Stimulated activated CD8-positive, alpha-beta memory T cell treated with anti-CD3 and anti-CD28 coated beads, Interleukin-12 subunit alpha, Interleukin-12 subunit beta, amount 100 ng/mL, for 24 hours (primary cell): Measurements from ENCODE around the gene ATP5IF1.
A peak's percentile ranks its signal among the peaks of the same experiment; 100 is the strongest.

Source experiments
- DNase-seq: peaks from one replicate; pipeline ENCODE4 v3.0.0-alpha.2; 2020; ENCODE audit errors: extremely low read depth

ATP5IF1 gene

DNA sequence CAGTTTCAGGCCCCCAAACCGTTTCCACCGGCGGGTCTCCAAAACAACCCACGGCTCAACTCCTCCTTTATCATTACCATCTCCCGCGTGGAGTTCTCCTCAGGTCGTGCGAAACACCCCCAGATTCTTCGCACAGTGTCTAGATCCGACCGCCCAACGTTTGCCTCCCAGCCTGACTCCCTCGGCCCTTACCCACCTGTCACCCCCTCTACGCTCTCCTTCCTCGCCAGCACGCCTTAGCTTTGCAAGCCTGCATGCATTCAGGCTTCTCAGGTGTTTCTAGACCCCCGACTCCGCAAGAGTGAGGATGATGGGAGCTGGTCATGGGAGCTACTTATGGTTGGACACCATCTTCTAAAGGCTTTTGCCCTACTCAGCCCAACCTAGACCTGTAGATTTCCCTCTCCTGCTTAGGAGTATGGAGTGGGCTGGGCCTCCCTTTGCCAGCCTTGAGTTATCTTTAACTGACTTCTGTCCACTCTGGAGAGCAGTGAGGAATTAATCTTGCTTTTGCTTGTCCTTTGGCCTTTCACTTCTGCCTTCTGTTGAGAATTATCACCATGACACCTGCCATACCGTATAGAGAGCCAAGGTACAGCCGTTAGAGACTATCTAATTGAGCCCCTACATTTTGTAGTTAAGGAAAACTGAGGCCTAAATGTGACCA is 865 bp downstream of the ATP5IF1 start:
- no peak for DNase-seq

DNA sequence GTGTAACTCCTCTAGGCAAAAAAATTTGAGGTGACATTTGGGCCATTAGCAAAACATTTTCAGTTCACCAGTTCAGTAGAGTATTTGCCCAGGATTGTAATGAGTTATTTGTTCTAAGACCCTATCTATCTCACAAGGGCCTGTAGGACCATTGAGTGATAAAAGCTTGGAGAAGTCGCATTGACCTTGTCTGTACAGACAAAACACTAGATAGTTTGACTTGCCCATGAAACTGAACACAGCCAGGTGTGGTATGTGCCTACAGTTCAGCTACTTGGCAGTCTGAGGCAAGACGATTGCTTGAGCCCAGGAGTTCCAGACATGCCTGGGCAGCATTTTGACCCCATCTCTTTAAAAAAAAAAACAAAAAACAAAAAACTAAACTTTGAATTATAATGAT is 3.1 kb downstream of the ATP5IF1 start:
- DNase-seq: no peak

DNA sequence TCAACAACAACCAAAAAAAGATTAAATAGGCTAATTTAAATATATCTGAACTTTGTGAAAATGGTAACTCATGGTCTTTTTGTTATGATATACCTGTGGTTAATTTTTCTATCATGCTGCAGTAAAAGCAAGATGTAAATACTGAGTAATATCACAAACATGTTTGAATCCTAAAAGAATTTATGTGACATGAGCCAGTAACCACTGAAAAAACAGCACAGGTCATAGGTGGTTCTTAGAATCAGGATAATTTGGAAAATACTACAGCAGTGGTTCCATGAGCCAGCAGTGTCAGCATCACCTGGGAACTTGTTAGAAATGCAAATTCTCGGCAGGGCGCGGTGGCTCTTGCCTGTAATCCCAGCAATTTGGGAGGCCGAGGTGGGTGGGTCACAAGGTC is 4.1 kb downstream of the ATP5IF1 start:
- DNase-seq: no peak

DNA sequence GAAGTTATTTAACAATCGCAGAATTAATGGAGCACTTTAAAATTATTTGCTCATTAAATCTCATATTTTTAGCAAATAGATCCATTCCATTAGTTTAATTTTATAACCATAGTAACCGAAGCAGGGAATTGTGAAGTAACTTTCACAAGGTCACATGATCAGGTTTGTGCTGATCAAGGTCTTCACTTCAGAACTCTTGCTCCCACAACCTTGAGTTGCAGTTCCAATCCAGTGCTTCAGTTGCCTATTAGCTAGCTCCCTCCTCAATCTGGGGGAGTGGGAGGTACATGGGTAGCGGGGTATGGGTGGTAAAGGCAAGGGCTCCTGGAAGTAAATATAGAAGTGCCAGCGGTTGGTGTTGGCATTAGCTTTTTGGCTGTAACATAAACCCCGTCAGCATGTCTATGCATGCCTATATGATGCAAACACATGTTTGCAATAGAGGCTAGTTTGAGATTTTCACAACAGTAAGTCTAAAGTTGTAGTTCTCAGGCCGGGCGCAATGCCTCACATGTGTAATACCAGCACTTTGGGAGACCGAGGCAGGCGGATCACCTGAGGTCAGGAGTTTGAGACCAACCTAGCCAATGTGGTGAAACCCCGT is 5.8 kb downstream of the ATP5IF1 start:
- DNase-seq: no peak

DNA sequence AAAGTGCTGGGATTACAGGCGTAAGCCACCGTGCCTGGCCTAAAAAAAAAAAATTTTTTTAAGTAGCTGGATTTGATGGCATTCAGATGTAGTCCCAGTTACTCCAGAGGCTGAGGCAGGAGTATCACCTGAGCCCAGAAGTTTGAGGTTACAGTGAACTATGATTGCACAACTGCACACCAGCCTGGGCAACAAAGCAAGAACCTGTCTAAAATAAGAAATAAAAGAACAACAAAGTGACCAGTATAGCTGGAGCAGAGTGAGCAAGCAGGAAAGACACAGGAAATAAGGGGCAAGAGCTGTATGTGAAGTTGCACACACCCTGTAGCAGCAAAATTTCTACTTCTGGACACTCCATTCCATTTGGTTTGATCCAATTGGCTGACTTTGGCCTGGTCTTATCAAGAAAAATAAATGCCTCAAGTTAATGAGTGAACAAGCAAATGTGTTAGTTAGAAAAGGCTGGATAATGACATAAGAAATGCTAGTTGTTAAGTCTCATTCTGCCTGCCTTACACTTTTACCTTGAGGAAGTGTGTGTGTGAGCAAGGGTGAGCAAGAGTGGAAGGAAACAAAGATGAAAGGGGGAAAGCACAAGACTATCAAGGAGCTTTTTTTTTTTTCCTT is 7.9 kb downstream of the ATP5IF1 start:
- no peak for DNase-seq

DNA sequence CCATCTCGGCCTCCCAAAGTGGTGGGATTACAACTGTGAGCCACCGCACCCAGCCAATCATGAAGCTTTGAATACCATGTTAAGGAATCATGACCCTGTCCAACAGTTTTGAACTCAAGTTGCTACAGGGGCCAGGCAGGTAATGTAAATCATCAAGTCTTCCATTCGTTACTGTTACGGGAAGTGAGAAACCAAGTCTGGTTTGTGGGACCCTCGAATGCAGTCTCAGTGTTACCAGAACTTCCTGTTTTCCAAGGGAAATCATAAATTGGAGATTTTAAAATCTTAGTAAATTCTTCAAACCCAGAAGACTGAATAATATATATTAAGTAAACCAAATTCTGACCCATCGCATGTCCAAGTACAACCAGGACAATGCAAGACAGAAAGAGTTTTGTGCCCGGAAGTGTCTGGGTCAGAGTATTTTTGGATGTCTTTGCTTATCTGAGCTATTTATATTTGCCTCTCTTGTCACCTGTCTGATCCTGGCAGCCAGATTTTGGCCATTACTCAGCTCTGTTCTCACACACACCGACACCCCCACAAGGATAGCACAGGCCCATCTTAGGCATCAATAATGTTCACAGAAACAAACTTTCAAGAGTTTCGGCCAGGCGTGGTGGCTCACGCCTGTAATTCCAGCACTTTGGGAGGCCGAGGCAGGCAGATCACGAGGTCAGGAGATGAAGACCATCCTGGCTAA is 8.8 kb downstream of the ATP5IF1 start:
- DNase-seq: no peak

DNA sequence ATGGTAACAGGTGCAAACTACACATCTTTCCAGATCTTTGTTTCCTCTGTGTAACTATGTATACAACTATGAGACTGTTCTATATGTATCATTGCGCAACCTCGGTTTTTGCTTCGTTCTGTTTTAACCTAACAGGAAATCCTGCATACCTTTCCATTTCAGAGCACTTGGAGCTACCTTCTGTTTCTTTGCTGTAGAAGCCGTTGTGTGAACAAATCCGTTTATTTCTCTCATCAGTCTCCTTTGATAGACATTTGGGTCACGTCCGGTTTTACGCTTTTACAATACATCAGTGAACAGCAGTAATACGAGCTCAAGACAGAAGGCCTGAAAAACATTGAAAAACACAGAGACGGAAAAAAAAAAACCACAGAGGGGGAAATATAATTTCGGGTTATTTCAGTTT is 10.5 kb downstream of the ATP5IF1 start:
- no peak for DNase-seq

DNA sequence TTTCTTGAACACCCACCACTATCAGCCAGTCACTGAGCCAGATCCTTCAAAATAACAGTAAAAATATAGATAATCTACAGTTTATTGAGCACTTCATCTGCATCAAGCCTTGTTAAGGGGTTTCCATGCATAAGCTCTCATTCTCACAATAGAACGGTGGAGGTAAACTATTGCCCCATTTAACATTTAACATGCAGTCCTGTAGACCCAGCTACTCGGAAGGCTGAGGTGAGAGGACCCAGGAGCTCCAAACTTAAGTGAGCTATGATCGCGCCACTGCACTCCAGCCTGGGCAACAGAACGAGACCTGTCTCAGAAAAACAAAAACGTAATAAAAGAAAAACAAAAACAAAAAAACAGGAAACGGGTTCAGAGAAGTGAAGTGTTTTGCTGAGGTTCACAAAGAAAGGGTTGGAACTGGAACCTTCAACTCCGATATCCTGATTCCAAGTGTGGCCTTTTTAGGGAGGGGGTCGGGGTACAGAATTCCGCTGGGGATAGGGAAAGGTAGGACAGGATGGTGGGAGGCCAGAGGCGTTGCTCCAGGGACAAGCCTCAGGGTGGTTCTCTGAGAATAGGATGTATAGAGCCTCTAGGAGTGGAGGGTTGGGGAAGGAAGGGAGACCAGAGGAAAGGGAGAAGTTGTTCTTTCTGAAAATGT is 11.8 kb downstream of the ATP5IF1 start:
- DNase-seq: no peak

DNA sequence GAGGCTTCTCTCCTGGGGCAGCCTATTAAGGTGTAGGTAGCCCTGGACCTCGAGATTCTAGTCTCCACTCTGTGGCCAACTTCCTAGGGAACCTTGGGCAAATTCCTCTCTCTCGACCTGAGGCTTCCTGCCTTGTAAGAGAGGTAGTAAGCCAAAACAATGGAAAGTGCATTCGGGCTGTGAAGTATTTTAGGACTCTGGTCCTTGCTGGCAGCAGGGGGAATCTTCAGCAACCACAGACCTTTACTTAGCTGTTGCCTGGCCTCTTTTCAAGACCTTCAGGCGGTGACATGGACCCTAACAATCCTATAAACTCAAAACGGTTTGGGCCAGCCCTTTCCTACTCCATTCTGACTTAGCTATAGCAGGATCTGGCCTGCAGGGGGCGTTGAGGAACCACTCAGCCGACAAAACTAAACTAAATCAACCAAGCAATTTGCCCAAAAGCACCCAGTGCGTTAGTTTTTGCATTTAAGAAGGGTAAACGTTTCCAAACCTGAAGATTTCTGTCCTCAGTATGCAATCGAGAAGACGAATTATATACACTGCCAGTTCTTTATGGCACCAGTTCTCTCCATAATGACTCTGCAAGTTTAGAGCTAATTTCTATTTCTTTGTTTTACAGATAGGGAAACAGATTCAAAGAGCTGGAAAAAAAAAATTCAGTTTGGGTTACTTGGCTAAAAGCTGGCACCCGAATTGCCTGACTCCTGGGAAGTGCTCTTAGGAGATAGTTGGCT is 12.5 kb downstream of the ATP5IF1 start:
- peak; percentile 60 for DNase-seq

DNA sequence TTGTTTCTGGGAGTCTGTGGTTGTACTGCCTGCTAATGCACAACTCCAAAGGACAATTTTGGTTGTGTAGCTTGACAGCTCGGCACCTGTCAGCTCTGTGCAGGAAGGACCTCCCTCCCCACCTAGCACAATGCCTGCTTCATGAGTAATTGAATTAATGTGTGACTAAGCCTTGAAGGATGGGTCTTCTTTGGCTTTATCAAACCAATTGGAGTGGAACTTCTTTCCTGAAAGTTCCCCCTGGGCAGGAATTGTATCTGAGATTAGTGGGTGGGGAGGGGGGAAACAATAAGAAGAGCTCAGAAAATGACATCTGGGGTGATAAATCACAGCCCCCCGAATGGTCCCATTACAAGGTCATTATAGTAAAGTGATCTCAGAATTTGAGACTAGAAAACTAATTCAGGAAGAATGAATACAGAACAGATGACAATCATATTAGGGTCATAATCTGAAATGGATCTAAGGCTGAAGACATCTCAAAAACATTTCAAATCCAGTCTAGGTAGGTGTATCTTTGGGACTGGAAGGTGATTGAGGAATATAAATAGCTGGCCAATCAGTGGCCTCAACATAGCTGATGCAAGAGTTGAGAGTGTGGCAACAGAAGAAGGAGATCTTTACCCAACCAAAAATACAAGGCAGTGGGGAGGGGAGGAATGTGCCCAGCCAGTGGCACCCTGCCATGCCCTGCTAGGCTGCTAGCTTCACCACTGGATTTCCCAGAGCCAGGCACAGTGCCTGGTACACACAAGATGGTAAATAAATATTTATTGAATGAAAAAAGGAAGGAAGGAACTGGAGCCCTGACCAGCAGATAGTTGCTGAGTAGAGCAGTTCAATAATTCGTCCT is 13.3 kb downstream of the ATP5IF1 start:
- no peak for DNase-seq

DNA sequence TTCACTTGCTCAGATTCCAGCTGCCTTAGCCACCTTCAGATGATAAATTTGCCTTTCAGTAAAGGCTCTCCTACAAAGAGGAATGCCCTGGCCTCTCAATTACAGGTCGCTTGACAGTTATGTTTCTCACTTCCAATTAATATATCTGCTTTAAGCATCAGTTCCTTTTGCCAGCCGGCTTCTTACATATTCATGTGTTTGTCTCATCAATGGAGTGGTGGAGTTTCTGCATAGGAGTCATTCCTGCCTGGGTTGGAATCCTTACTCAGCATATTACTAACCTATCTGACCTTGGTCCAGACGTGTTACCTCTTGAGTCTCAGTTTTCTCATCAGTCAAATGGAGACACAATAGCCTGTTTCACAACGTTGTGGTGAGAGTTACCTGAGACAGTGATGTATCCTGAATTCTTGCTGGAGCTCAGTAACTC is 14.0 kb downstream of the ATP5IF1 start:
- DNase-seq: no peak

DNA sequence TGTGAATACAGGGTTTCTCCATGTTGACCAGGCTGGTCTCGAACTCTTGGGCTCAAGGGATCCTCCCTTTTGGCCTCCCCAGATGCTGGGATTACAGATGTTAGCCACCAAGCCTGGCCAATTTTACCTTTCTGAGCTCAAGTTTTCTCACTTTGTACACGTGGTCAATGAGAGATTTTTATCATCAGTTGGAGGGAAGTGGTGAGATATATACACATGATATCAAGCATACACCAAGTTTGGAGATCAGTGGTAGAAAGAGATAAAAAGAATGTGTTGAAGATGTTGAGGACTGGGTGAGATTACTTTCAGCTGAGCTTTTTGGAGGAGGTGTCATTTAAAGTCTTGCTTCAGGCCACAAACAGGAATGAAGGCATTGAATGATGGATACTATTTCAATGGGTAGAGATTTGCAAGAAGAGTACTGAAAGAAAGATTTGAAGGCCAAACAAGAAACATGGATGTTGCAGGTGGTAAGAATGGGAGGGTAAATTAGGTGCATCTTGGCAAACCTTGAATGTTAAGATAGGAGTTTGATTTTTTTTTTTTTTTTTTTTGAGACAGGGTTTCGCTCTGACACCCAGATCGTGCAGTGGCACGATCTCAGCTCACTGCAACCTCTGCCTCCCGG is 20.4 kb downstream of the ATP5IF1 start:
- no peak for DNase-seq

DNA sequence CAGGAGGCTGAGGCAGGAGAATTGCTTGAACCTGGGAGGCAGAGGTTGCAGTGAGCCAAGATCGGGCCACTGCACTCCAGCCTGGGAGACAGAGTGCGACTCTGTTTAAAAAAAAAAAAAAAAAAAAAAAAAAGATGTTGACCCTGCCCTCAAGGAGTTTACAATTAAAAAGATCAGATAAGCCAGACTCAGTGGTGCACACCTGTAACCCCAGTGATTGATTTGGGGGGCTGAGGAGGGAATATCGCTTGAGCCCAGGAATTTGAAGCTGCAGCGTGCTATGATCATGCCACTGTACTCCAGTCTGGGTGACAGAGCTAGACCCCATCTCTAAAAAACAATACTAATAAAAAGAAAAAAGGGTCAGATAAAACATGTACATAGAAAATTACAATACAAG is 21.8 kb downstream of the ATP5IF1 start:
- no peak for DNase-seq

DNA sequence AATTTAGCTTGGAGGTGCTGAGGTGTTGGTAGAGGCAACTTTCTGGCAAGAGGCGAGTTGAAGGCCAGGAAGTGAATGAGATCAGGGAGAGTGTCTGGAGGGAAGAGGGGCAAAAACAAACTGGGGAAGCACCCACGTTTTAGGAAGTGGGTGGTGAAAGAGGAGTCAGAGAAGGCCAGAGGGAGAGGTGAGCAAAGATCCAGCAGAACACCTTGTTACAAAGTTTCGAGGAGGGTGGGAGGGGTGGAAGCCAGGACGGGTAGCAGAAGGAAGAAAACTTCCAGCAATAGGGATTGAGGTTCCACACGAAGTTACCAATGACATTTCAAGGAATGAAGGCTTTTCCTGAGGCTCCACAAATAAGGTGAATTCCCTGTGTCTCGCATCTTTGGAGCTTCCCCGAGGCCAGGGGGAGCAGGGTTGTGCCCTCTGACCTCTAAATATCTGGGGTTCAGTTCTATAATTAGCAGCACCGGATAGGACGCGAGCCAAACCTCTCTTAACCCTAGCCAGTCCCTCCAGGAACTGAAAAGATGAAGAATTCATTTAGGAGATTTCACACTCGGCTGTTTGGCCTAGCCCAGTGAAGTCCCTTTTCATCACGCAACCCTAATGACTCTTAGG is 22.8 kb downstream of the ATP5IF1 start:
- DNase-seq: no peak

DNA sequence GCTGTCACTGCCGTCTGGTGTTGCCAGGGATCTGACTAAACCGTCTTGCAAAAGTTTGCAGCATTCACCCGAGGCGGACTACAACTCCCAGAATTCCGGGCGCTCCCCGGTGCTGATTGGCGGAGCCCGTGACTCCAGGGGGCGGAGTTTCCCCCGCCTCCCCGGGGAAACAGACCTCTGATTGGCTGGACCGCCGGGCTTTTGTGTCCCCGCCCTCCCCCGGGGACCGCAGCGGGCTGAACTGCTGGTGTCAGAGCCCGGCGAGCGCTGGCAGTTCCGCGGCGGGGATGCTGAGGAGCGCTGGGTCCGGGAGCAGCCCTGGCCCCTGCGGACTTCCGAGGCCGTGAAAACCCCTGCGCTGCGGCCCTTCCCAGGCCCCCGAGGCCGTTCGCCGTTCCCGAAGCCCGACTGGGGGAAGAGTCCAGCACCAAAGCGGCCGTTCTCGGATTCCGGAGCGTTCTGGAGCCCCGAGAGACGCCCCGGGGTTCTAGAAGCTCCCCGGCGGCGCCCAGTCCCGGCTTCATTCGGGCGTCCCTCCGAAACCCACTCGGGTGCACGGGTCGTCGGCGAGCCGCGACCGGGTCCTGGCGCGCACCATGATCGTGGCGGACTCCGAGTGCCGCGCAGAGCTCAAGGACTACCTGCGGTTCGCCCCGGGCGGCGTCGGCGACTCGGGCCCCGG is 23.5 kb downstream of the ATP5IF1 start, which contains the start of gene SESN2:
SESN2 (plus strand) TSS at position 267 of the 682 bp plus-strand sequence; CDS start at position 597, 330 bp downstream.
- peak; percentile 99 for DNase-seq

DNA sequence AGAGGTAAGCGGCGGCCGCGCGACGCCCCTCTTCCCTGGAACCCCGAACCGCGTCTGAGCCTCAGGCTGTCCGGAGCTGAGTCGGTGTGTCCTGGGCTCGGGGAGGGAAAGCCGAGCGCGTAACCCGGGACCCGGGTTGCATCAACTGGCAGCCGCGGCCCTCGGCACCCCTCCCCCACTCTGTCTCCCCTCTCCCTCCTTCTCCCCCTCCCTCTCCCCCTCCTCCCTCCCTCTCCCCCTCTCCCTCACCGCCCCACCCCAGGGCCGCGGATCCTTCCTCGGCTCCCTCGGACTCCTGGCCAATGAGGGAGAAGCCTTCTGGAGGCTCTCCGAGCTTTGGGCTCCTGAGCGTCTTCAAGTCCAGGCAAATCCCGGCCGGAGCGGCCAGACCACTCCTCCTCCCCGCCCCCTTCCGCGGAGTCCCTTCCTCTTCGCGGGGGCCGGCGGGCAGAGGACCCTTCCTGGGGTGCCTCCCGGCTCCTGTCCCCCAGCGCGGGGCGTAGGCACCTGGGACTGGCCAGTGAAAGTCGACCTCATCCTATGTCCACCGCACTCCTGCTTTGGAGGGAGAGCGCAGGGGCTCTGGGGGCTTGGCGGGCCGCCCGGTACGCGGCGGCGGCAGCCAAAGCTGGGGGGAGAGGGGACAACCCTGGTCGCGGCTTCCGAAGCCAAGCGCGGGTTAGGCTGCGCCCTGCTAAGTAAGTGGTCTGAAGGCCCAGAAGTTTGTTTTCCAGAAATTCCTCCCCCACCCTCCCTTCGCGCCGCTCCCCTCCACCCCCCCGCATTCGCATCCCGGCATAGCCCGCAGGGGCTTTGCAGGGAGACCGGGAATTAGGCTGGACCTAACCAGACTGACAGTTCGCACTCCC is 24.2 kb downstream of the ATP5IF1 start:
- no peak for DNase-seq

DNA sequence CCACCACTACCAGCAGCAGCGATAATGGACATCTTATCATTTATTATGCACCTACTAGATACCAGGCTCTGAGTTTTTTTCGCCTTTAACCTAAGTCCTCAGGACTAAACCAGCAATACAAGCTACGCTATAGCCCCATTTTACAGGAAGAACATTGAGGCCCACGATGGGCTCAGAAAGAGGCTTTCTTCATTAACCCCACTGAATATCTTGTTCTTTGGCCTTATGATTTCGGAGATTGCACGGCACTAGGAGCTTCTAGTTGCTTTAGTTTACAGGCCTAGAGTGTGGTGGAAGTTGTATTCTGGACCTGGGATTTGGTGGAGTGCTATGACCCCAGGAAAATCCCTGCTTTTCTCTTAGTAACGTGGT is 24.9 kb downstream of the ATP5IF1 start:
- no peak for DNase-seq

DNA sequence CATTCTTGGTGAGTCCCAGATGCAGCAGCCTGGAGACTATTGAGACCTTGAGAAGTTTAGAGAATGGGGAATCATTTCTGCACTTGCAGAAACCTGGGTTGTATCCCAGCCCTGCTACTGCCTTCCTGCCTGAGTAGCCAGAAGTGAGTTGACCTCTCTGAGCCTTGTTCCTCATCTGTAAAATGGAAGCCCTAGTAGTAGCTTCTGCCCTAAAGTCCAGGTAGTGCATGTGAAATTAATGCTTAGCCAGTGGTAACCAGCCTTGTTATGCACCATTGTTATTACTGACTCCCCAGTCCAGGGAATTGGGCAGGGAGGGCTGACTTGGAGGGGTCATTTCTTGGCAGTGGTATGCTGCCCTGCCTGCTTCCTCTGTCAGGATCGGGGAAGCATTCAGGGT is 29.0 kb downstream of the ATP5IF1 start:
- DNase-seq: no peak
